Measurements from ENCODE around the gene DHRS4. TPM values are rescaled to one million over a fixed set of nuclear protein-coding genes. Genes with fewer than 3 reads are reported as not detected.
A peak's percentile ranks its signal among the peaks of the same experiment; 100 is the strongest.
"Not testable (repeated sequence)": the region's sequence is repeated elsewhere in the genome, so short reads cannot be mapped to it uniquely, and the experiment has no call there.

DHRS4 gene
- total RNA-seq, 2 donors from 2014 or later: 12.3 to 19.0 TPM

DNA sequence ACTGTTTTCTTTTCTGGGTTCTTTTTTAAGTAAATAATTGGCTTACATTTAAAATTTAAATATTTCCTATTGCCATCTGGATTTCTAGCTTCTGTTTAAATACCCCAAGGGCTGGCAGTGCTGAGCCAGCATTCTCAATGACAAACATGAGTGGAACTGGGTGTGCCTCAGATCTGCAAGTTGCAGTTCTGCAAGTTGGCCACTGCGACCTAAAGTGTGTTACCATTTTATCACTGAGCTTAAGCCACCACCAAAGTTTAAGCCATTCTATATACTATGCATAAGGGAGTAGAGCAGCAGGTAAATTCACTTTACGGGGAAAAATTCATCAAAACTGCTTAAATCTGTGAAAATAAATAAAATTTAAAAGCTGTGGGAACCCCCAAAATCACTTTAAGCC lies 23.6 kb downstream of the DHRS4 start:
- DNase-seq (ENCODE audit: low spot score); H3K27me3 Mint-ChIP-seq; H3K36me3 Mint-ChIP-seq; H3K4me3 Mint-ChIP-seq; H3K4me1 Mint-ChIP-seq (ENCODE audit: low read depth in 2 of 2); H3K9me3 Mint-ChIP-seq; ATAC-seq; H3K27ac Mint-ChIP-seq: not testable (repeated sequence)

DNA sequence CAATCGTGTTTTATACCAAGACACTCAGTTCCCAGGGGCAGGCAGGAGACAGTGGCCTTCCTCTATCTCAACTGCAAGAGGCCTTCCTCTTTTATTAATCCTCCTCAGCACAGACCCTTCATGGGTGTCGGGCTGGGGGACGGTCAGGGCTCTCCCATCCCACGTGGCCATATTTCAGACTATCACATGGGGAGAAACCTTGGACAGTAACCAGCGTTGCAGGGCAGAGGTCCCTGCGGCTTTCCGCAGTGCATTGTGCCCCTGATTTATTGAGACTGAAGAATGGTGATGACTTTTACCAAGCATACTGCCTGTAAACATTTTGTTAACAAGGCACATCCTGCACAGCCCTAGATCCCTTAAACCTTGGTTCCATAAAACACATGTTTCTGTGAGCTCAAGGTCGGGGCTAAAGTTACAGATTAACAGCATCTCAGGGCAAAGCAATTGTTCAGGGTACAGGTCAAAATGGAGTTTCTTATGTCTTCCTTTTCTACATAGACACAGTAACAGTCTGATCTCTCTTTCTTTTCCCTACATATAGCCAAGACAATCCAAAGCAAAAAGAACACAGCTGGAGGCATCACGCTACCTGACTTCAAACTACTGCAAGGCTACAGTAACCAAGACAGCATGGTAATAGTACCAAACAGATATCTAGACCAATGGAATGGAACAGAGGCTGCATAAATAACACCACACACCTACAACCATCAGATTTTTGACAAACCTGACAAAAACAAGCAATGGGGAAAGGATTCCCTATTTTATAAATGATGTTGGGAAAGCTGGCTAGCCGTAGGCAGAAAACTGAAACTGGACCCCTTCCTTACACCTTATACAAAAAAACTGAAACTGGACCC lies 28.6 kb downstream of the DHRS4 start:
- H3K4me1 Mint-ChIP-seq (ENCODE audit: low read depth in 2 of 2); ATAC-seq; H3K36me3 Mint-ChIP-seq; DNase-seq (ENCODE audit: low spot score); H3K9me3 Mint-ChIP-seq; H3K27ac Mint-ChIP-seq; H3K27me3 Mint-ChIP-seq; H3K4me3 Mint-ChIP-seq: not testable (repeated sequence)

DNA sequence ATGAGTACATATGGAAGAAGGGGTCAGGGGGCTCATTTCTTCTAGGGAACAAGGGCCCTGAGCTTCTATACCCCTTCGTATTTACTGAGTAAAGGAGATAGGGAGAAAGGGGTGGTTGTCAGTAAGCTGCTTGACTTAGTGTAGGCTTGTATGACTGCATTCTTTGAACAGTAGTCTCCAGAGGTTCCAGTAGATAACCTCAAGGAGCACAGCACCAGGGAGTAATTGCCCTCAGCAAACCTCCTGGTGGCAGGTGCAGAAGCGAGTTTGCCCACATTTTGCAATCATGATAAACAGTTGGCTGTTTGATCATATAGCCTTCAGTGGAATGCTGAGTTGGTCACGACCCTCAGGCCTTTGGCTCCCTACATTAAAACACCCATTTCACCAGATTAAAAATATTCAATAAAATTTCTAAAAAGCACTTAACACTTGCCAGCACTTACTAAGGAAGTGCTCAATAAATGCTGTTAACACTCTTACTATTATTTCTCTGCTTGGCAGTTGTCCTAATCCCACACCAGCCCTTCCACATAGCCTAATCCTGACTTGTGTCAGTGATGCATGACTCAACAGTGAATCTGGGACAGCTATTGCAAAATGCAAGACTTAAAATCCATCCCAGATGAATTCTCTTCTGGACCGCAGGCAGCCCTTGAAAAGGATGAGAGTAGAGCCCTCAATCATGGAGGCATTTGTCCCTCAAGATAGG lies 31.5 kb downstream of the DHRS4 start:
- no peak overlapping the region for H3K27ac Mint-ChIP-seq
- no peak for ATAC-seq
- H3K4me3 Mint-ChIP-seq: no peak overlapping the region
- H3K4me1 Mint-ChIP-seq (ENCODE audit: low read depth in 2 of 2): peaks cover 16 to 20% of the 10 kb centered on the region in 2 donors
- no peak for DNase-seq (ENCODE audit: low spot score)
- no peaks in the 10 kb centered on the region for H3K36me3 Mint-ChIP-seq
- no peaks in the 10 kb centered on the region for H3K27me3 Mint-ChIP-seq
- no peaks in the 10 kb centered on the region for H3K9me3 Mint-ChIP-seq

DNA sequence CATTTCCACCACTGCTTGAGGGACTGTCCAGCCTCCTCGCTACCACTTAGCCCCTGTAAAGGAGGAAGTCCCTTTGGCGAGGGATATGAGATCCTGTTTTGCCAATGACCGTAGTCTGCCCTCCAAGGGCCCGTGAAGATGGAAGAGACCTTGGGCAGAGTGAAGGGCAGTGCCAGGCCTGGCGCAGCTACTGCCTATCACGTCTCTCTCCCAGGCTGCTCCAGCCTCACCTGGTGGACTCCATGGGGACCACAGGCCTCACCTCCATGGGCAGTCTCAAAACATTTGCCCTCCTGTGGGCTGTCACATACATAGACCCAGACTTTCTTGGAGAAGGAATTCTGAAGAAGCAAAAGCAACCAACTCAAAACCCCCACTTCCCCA lies 34.6 kb downstream of the DHRS4 start:
- not testable (repeated sequence) for ATAC-seq; H3K9me3 Mint-ChIP-seq; H3K36me3 Mint-ChIP-seq; H3K27me3 Mint-ChIP-seq; DNase-seq (ENCODE audit: low spot score)
- H3K4me3 Mint-ChIP-seq: peak overlapping the region; percentile 82
- H3K4me1 Mint-ChIP-seq (ENCODE audit: low read depth in 2 of 2): peaks cover 26 to 33% of the 10 kb centered on the region in 2 donors
- peak overlapping the region; percentile 57 to 84 for H3K27ac Mint-ChIP-seq

DNA sequence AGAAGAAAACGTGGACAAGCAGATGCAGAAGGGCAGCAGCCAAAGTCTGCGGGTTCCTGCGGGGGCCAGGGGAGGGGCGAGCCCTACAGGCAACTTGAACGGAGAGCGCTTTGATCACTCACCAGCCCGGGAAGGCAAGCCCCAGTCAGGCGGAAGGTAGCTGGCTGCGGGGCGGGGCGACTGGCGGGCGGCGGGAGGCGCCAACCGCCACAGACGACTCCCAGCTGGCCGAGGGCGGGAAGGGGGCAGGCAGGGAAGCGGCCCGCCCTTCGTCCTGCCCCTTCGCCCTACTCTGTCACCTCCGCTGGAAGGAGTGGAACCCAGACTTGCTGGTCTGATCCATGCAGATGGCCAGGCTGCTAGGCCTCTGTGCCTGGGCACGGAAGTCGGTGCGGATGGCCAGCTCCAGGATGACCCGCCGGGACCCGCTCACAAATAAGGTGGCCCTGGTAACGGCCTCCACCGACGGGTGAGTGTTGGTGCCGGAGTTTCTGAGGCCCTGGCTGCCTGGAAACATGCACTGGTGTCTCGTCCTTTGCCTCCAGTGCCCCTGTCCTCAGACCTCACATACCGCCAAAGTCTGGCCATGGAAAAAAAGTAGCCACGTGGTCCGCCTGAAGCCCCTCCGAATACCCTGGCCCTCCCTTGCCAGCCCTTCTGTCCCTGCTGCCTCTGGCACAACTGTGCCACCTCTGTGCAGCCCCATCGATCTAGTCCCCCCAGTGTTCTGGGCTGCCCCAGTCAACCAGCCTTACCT lies 35.2 kb downstream of the DHRS4 start, which contains the start of gene DHRS4L2:
TSS of gene DHRS4L2 (plus strand) at position 323 of the 757 bp plus-strand sequence. CDS start at position 342, 19 bp downstream.
- H3K27ac Mint-ChIP-seq: peak within 1 kb of the TSS; percentile 84
- not testable (repeated sequence) for H3K36me3 Mint-ChIP-seq

DNA sequence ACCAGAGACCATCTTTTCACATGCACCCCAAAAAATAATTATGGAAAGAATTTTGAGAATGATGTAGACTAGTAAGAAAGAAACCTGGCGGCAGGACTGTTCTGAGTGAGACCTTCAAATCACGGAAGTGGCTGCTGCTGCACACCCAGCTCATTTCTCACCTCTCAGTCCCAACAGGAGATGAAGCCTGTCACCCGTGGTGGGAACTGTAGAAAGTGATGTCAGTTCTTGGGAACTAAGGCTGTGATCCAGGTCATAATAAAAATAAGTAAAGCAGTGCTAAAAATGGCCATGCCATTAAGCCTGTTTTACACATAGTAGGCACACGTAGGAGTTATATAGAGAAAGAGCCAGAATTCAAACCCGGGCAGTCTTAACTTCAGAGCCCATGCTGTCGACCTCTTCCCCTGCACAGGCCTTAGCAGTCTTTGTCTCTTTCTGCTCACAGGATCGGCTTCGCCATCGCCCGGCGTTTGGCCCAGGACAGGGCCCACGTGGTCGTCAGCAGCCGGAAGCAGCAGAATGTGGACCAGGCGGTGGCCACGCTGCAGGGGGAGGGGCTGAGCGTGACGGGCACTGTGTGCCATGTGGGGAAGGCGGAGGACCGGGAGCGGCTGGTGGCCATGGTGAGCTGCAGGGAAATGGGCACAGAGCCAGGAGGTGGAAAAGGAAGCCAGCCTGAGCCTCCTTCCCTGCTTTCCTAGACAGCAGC lies 36.3 kb downstream of the DHRS4 start:
- Mint-ChIP-seq H3K4me1 (ENCODE audit: low read depth in 2 of 2) (peaks cover 26 to 33% of the 10 kb centered on the region in 2 donors), H3K4me3 (peak overlapping the region; percentile 82), H3K27ac (peak overlapping the region; percentile 84)
- not testable (repeated sequence) for H3K9me3 Mint-ChIP-seq; DNase-seq (ENCODE audit: low spot score); H3K27me3 Mint-ChIP-seq; H3K36me3 Mint-ChIP-seq
- ATAC-seq: peak in 1 of 2 donors; percentile 75

More for the DNA sequence above, 35.2 kb downstream of the DHRS4 start, which contains the start of gene DHRS4L2:
- DNase-seq (ENCODE audit: low spot score) (peak; percentile 88), ATAC-seq (peak; percentile 93 to 96)
- not testable (repeated sequence) for H3K27me3 Mint-ChIP-seq, H3K9me3 Mint-ChIP-seq
- Mint-ChIP-seq H3K4me1 (ENCODE audit: low read depth in 2 of 2) (peaks cover 26 to 33% of the 10 kb centered on the region in 2 donors), H3K4me3 (peak within 1 kb of the TSS; percentile 82)

DNA sequence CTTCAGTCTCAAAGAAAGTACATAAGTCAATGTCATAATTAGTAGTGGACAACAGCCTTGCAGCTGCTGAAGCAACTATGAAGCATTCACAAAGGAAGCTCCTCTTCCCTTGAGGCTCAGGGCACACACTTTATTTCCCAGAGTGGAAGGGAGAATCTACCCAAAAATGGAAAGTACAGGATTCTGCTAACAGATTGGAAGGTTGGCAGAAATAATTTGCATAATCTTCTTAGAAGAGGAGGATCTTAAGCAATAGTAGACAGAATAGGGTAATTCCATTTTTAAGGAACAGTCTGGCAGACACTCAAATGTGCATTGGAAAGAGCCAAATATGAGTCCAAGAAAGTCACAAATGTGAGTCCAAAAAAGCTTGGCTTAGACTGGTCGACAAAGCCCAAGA lies 37.4 kb downstream of the DHRS4 start:
- peaks cover 26 to 33% of the 10 kb centered on the region in 2 donors for H3K4me1 Mint-ChIP-seq (ENCODE audit: low read depth in 2 of 2)
- H3K36me3 Mint-ChIP-seq; DNase-seq (ENCODE audit: low spot score); H3K9me3 Mint-ChIP-seq; ATAC-seq; H3K27me3 Mint-ChIP-seq: not testable (repeated sequence)
- H3K27ac Mint-ChIP-seq: peak overlapping the region; percentile 14 to 54
- peak overlapping the region; percentile 53 for H3K4me3 Mint-ChIP-seq

DNA sequence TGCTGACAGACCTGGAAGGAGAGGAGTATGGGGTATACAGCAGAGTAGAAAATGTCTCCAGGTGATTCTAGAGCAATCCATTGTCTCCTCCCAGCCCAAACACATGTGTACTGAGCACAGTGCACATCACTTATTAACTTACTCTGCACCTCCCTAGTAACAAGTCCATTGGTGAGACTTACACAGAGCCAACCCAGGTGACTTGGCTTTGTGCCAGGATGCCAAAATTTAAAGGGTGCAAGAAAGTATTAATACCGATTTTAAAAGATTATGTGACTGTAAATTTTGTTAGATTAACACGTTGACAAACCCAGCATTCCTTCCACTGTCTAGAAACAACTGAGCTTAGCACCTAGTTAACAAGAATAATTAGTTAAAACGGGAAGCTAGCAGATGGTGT lies 39.5 kb downstream of the DHRS4 start:
- not testable (repeated sequence) for H3K4me3 Mint-ChIP-seq; H3K36me3 Mint-ChIP-seq; H3K27ac Mint-ChIP-seq; H3K9me3 Mint-ChIP-seq; H3K27me3 Mint-ChIP-seq; DNase-seq (ENCODE audit: low spot score); ATAC-seq
- H3K4me1 Mint-ChIP-seq (ENCODE audit: low read depth in 2 of 2): peaks cover 26 to 29% of the 10 kb centered on the region in 2 donors

DNA sequence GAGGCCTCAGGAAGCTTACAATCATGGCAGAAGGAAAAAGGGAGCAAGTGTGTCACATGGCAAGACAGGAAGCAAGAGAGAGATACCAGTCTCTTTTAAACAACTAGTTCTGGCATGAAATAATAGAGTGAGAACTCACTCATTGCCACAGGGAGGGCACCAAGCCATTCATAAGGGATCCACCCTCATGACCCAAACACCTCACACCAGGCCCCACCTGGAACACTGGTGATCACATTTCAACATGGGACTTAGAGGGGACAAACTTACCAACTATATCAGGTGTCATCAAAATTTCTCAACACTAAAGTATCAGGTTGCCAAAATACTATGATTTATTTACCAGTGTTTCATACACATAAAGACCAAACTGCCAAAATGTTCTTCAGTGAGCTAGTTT lies 42.4 kb downstream of the DHRS4 start:
- ATAC-seq; H3K4me1 Mint-ChIP-seq (ENCODE audit: low read depth in 2 of 2); H3K9me3 Mint-ChIP-seq: not testable (repeated sequence)

DNA sequence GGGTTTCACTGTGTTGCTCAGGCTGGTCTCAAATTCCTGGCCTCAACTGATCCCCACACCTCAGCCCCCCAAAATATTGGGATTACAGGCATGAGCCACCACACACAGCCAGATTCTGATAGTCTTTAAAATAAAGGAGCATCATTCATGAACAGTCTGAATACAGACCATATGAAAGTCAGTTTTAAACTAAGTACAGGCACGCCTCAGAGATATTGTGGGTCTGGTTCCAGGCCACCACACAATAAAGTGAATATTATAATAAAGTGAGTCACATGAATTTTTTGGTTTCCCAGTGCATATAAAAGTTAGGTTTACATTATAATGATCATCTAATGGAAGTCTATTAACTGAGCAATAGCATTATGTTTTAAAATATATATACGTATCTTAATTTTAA lies 43.3 kb downstream of the DHRS4 start:
- ATAC-seq; H3K9me3 Mint-ChIP-seq; H3K4me3 Mint-ChIP-seq; H3K27me3 Mint-ChIP-seq; H3K36me3 Mint-ChIP-seq; DNase-seq (ENCODE audit: low spot score); H3K27ac Mint-ChIP-seq; H3K4me1 Mint-ChIP-seq (ENCODE audit: low read depth in 2 of 2): not testable (repeated sequence)

More for the DNA sequence above, 42.4 kb downstream of the DHRS4 start:
- not testable (repeated sequence) for H3K27ac Mint-ChIP-seq; DNase-seq (ENCODE audit: low spot score); H3K4me3 Mint-ChIP-seq; H3K36me3 Mint-ChIP-seq; H3K27me3 Mint-ChIP-seq

DNA sequence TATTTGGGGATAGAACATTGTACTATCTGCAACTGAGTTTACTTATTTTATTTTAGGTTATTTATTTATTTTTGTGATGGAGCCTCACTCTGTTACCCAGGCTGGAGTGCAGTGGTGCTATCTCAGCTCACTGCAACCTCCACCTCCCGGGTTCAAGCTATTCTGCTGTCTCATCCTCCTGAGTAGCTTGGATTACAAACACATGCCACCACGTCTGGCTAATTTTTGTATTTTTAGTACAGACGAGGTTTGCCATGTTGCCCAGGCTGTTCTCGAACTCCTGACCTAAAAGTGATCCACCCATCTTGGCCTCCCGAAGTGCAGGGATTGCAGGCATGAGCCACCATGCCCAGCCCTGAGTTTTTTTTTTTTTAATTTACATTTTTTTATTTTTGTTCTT lies 46.1 kb downstream of the DHRS4 start:
- H3K36me3 Mint-ChIP-seq, ATAC-seq, H3K4me3 Mint-ChIP-seq: not testable (repeated sequence)

DNA sequence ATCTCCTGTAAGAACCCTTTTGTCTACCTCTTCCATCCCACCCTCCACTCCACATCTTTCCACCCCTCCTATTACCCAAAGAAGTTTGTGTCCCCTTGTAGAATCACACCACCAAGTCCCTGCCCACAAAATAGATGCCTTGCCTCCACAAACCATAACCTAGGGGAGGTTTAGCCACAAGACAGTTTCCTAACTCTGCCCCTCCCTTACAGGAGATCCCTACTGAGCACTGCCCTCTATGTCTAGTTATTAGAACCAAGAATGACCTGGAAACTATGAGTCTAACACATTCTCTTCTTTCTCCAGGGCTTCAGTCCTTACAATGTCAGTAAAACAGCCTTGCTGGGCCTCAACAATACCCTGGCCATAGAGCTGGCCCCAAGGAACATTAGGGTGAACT lies 47.5 kb downstream of the DHRS4 start:
- not testable (repeated sequence) for H3K4me1 Mint-ChIP-seq (ENCODE audit: low read depth in 2 of 2); ATAC-seq; H3K27ac Mint-ChIP-seq; H3K9me3 Mint-ChIP-seq; H3K4me3 Mint-ChIP-seq; DNase-seq (ENCODE audit: low spot score); H3K27me3 Mint-ChIP-seq; H3K36me3 Mint-ChIP-seq

More for the DNA sequence above, 46.1 kb downstream of the DHRS4 start:
- DNase-seq (ENCODE audit: low spot score); H3K4me1 Mint-ChIP-seq (ENCODE audit: low read depth in 2 of 2); H3K9me3 Mint-ChIP-seq; H3K27ac Mint-ChIP-seq; H3K27me3 Mint-ChIP-seq: not testable (repeated sequence)

DNA sequence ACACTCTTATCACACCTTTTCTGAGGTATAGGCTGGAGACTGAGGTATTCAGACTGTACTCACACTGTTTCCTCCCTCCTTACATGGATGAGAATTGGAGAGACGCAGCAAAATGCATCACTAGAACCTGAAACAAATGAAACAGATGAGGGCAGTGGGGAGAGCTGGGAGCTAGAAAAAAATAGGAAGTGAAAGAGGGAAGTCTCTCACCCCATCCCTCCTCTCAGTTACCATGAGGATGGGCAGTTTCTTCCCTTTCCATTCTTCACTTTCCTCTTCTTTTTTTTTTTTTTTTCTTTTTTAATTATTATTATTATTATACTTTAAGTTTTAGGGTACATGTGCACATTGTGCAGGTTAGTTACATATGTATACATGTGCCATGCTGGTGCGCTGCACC lies 48.1 kb downstream of the DHRS4 start:
- H3K27ac Mint-ChIP-seq; H3K4me3 Mint-ChIP-seq; H3K4me1 Mint-ChIP-seq (ENCODE audit: low read depth in 2 of 2); H3K36me3 Mint-ChIP-seq; H3K9me3 Mint-ChIP-seq; ATAC-seq; DNase-seq (ENCODE audit: low spot score); H3K27me3 Mint-ChIP-seq: not testable (repeated sequence)
